Uterus (tissue), 4 donors: Measurements from ENCODE around the gene ZC3H18. TPM values are rescaled to one million over a fixed set of nuclear protein-coding genes. Genes with fewer than 3 reads are reported as not detected.

Source experiments
- DNase-seq, 2 donors: peaks; one replicate each; pipeline ENCODE4 v3.0.0-alpha.2; 2019 to 2020
- H3K27ac ChIP-seq, 2 donors: fragments of 200-600 bp; sonication (generic); 1 replicate in 1 of 2; 2 replicates in 1 of 2; pipeline ENCODE4 v1.5.1; 2016 to 2018
- H3K27me3 ChIP-seq, 2 donors: fragments of 200-600 bp; sonication (generic); one replicate each; pipeline ENCODE4 v1.5.1; 2018 to 2019; ENCODE audit warnings: control low read depth in 1 of 2
- H3K36me3 ChIP-seq, 2 donors: fragments of 200-600 bp; sonication (generic); one replicate each; pipeline ENCODE4 v1.5.1; 2019; ENCODE audit warnings: control low read depth in 1 of 2
- H3K4me1 ChIP-seq, 2 donors: fragments of 200-600 bp; sonication (generic); one replicate each; pipeline ENCODE4 v1.5.1; 2018 to 2019; ENCODE audit warnings: control low read depth in 1 of 2
- H3K4me3 ChIP-seq, 2 donors: fragments of 200-600 bp; sonication (generic); 1 replicate in 1 of 2; 2 replicates in 1 of 2; pipeline ENCODE4 v1.5.1; 2018 to 2019; ENCODE audit warnings: mild to moderate bottlenecking in 1 of 2
- H3K9me3 ChIP-seq, 2 donors: fragments of 200-600 bp; sonication (generic); one replicate each; pipeline ENCODE4 v1.5.1; 2019; ENCODE audit warnings: control low read depth in 1 of 2
- POLR2A ChIP-seq, 2 donors: fragments of 450-650 bp; IDR thresholded peaks; one replicate each; pipeline ENCODE4 v1.6.1; 2016; ENCODE audit warnings: antibody characterized with exemption in 2 of 2, mild to moderate bottlenecking in 1 of 2, moderate library complexity in 1 of 2
- intact Hi-C: fragments of 100-400 bp; cut with DNase I; formaldehyde crosslinking; loops from one replicate; pipeline ENCODE4 v1.15.1; 2023; ENCODE audit warnings: low total_unique reads
- total RNA-seq, 4 donors: library from RNA; depleted of rRNA in 3 of 4; stranded (reverse); fragments of >200 nt in 3 of 4; gene quantifications; one replicate each; pipeline versions ENCODE4 v1.1.0 to v1.2.4, GENCODE V29; 2014 to 2023
- TF ChIP-seq, protein P1 (sequence below), 4 experiments: fragments of 200-600 bp in 2 of 4; fragments of 450-650 bp in 2 of 4; sonication (generic) in 2 of 4; IDR thresholded peaks; one replicate each; pipeline ENCODE4 v1.5.1; 2016 to 2019; ENCODE audit warnings: antibody characterized with exemption in 4 of 4, mild to moderate bottlenecking in 2 of 4, moderate library complexity in 1 of 4
- donor health status: DM: yes; HTN: yes; CAD: no.

Gene ZC3H18
- total RNA-seq, 4 donors from 2014 or later, result 0.88 to 58.8 (median 9.5) TPM

DNA sequence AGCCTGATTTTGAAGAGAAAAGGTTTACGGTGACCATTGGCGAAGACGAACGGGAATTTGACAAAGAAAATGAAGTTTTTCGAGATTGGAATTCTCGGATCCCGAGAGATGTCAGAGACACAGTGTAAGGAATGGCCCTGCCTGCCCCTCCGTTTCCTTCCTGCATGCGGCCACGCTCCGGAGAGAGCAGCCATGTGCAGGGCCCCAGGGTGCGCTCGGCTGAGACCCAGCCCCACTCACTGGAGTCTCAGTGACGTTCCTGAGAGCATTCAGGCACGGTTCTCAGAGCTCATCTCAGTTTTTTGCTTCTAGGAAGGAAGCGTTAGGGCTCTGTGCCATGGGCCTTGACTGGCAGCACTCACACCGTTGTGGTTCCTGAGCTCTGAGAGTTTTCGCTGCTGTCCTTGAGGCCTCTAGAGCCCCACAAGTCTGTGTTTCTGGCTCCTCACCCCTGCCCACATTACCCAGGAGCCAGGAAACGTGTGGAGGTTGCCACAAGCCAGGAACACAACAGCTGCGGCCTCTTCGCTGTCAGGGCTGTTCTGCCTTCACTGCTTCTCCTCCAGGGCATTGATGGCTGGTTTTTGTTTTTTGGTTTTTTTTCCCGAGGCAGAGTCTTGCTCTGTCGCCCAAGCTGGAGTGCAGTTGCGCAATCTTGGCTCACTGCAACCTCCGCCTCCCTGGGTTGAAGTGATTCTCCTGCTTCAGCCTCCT, 29.8 kb downstream of the ZC3H18 start:
- H3K4me3 ChIP-seq, result no peak overlapping the region
- no peaks in the 10 kb centered on the region for H3K9me3 ChIP-seq
- no peaks in the 10 kb centered on the region for H3K36me3 ChIP-seq
- TF ChIP-seq, protein P1, sequence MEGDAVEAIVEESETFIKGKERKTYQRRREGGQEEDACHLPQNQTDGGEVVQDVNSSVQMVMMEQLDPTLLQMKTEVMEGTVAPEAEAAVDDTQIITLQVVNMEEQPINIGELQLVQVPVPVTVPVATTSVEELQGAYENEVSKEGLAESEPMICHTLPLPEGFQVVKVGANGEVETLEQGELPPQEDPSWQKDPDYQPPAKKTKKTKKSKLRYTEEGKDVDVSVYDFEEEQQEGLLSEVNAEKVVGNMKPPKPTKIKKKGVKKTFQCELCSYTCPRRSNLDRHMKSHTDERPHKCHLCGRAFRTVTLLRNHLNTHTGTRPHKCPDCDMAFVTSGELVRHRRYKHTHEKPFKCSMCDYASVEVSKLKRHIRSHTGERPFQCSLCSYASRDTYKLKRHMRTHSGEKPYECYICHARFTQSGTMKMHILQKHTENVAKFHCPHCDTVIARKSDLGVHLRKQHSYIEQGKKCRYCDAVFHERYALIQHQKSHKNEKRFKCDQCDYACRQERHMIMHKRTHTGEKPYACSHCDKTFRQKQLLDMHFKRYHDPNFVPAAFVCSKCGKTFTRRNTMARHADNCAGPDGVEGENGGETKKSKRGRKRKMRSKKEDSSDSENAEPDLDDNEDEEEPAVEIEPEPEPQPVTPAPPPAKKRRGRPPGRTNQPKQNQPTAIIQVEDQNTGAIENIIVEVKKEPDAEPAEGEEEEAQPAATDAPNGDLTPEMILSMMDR (IDR thresholded peaks at IDR 0.05), result no peak
- DNase-seq, result peak in 1 of 2 donors; percentile 29
- H3K27me3 ChIP-seq, result no peaks in the 10 kb centered on the region
- H3K4me1 ChIP-seq, result no peaks in the 10 kb centered on the region
- peak overlapping the region; percentile 47 to 50 for H3K27ac ChIP-seq
- intact Hi-C loops, result no loop called here

DNA sequence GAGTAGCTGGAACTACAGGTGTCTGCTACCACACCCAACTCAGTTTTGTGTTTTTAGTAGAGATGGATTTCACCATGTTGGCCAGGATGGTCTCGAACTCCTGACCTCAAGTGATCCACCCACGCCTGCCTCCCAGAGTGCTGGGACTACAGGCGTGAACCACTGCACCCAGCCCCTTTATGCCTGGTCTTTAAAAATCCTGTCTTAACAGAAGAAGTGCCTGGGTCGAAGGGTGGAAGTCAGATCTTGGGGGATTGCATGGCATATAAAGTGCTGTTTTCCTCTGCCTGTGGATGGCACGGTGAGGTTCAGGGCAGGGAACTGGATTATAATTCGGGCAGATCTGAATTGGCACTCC, 30.3 kb downstream of the ZC3H18 start:
- H3K36me3 ChIP-seq, result no peaks in the 10 kb centered on the region
- H3K27ac ChIP-seq, result peak overlapping the region; percentile 47 to 50
- DNase-seq, result no peak
- TF ChIP-seq POLR2A (IDR thresholded peaks at IDR 0.05), result no peak
- TF ChIP-seq, protein P1 (IDR thresholded peaks at IDR 0.05), result no peak
- H3K4me1 ChIP-seq, result no peaks in the 10 kb centered on the region
- no peaks in the 10 kb centered on the region for H3K27me3 ChIP-seq
- intact Hi-C loops, result no loop called here
- no peaks in the 10 kb centered on the region for H3K9me3 ChIP-seq
- H3K4me3 ChIP-seq, result no peak overlapping the region

DNA sequence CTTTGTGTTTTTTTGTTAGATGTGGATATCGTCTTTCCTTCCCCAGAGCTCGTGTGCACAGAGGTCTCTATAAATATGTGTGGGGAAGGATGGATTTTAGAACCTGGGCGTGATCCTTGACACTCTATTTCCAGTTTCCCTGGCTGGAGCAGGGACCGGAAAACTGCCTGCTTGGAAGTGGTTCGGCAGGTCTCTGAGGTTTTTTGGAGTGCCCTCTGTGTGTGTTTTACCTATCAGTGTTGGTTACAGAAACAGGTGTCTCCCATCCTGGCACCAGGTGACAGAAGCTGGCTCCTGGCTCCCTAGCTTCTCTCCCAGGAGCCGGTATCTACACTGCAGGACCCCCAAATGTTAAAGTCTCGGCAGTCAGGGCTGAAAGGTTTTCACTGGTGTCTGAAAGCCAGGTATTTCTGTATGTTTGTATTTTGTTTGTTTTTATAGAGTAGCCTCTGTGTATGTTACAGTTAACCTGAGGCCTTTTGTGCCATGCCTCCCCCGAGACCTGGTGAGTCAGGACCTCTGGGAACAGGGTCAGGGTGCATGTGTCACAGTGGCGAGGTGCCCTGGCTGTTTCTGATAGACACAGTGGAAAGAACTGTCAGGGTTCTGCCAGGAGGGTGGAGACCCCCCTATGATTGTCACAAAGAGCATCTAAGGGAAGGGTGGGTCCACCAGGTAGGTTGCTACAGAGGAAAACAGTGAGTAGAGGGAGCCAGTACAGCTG, 31.3 kb downstream of the ZC3H18 start:
- Histone ChIP-seq H3K36me3 (no peaks in the 10 kb centered on the region), H3K4me3 (no peak overlapping the region), H3K9me3 (no peaks in the 10 kb centered on the region), H3K27ac (no peak overlapping the region), H3K4me1 (no peaks in the 10 kb centered on the region), H3K27me3 (no peaks in the 10 kb centered on the region)
- intact Hi-C loops, result no loop called here
- no peak for TF ChIP-seq POLR2A (IDR thresholded peaks at IDR 0.05)
- TF ChIP-seq, protein P1 (IDR thresholded peaks at IDR 0.05), result no peak
- no peak for DNase-seq

DNA sequence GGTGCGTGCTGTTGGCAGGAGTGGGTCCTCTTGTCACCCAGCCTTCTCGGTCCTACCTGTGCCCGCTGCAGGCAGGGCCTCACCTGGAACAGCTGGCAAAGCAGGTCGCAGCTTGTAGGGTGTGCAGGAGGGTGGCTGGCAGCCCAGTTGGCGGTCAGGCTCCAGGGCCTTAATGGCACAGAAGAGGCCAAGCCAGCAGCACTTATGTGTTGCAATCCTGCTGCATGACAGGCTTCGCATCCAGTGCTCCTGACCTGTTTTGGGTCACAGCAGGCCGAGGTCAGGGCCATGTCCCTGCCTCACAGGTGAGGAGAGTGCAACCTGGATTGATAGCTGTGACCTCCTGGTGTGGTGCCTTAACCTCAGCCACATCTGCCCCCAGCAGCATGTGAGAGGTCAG, 31.9 kb downstream of the ZC3H18 start:
- Histone ChIP-seq H3K4me3 (no peak overlapping the region), H3K27ac (no peak overlapping the region), H3K36me3 (no peaks in the 10 kb centered on the region), H3K9me3 (no peaks in the 10 kb centered on the region), H3K4me1 (no peaks in the 10 kb centered on the region), H3K27me3 (no peaks in the 10 kb centered on the region)
- DNase-seq, result no peak
- intact Hi-C loops, result no loop called here
- TF ChIP-seq, protein P1 (IDR thresholded peaks at IDR 0.05), result no peak
- no peak for TF ChIP-seq POLR2A (IDR thresholded peaks at IDR 0.05)
